ENCODE results near the gene HOPX.
"Not testable (repeated sequence)": the region's sequence is repeated elsewhere in the genome, so short reads cannot be mapped to it uniquely, and the experiment has no call there.

HOPX gene

GRCh38 chr4:56674984-56675383, 6.1 kb downstream of the HOPX start:
- Mint-ChIP-seq H3K4me1 (ENCODE audit: low read depth) (no peaks in the 10 kb centered on the region), H3K27ac (no peak overlapping the region), H3K36me3 (ENCODE audit: low read depth) (no peaks in the 10 kb centered on the region), H3K4me3 (no peak overlapping the region), H3K9me3 (no peaks in the 10 kb centered on the region), H3K27me3 (peaks cover 3% of the 10 kb centered on the region)

GRCh38 chr4:56671860-56672259, 9.2 kb downstream of the HOPX start:
- no peaks in the 10 kb centered on the region for H3K9me3 Mint-ChIP-seq
- peaks cover 8% of the 10 kb centered on the region for H3K27me3 Mint-ChIP-seq
- no peaks in the 10 kb centered on the region for H3K4me1 Mint-ChIP-seq (ENCODE audit: low read depth)
- H3K4me3 Mint-ChIP-seq, result no peak overlapping the region
- H3K36me3 Mint-ChIP-seq (ENCODE audit: low read depth), result no peaks in the 10 kb centered on the region
- H3K27ac Mint-ChIP-seq, result no peak overlapping the region

GRCh38 chr4:56671373-56671772, 9.7 kb downstream of the HOPX start:
- H3K27ac Mint-ChIP-seq, result no peak overlapping the region
- H3K4me3 Mint-ChIP-seq, result no peak overlapping the region

GRCh38 chr4:56668267-56668666, 12.8 kb downstream of the HOPX start:
- Mint-ChIP-seq H3K27me3 (peaks cover 10% of the 10 kb centered on the region), H3K9me3 (no peaks in the 10 kb centered on the region), H3K27ac (no peak overlapping the region), H3K36me3 (ENCODE audit: low read depth) (no peaks in the 10 kb centered on the region), H3K4me1 (ENCODE audit: low read depth) (no peaks in the 10 kb centered on the region), H3K4me3 (no peak overlapping the region)

More at GRCh38 chr4:56671373-56671772, 9.7 kb downstream of the HOPX start:
- Mint-ChIP-seq H3K36me3 (ENCODE audit: low read depth) (no peaks in the 10 kb centered on the region), H3K9me3 (no peaks in the 10 kb centered on the region), H3K4me1 (ENCODE audit: low read depth) (no peaks in the 10 kb centered on the region), H3K27me3 (peaks cover 13% of the 10 kb centered on the region)

- not testable (repeated sequence) for H3K4me1 Mint-ChIP-seq (ENCODE audit: low read depth); H3K9me3 Mint-ChIP-seq; H3K4me3 Mint-ChIP-seq; H3K27ac Mint-ChIP-seq; H3K36me3 Mint-ChIP-seq (ENCODE audit: low read depth)
- peaks cover 14% of the 10 kb centered on the region for H3K27me3 Mint-ChIP-seq
Measured at GRCh38 chr4:56667396-56667795, 13.7 kb downstream of the HOPX start.

GRCh38 chr4:56666279-56666678, 14.8 kb downstream of the HOPX start:
- Mint-ChIP-seq H3K4me3 (no peak overlapping the region), H3K4me1 (ENCODE audit: low read depth) (no peaks in the 10 kb centered on the region), H3K27me3 (peaks cover 17% of the 10 kb centered on the region), H3K9me3 (no peaks in the 10 kb centered on the region), H3K27ac (no peak overlapping the region), H3K36me3 (ENCODE audit: low read depth) (no peaks in the 10 kb centered on the region)

GRCh38 chr4:56665781-56666180, 15.3 kb downstream of the HOPX start:
- no peak overlapping the region for H3K27ac Mint-ChIP-seq
- H3K36me3 Mint-ChIP-seq (ENCODE audit: low read depth), result no peaks in the 10 kb centered on the region
- no peaks in the 10 kb centered on the region for H3K4me1 Mint-ChIP-seq (ENCODE audit: low read depth)
- H3K4me3 Mint-ChIP-seq, result no peak overlapping the region
- H3K27me3 Mint-ChIP-seq, result peaks cover 17% of the 10 kb centered on the region
- no peaks in the 10 kb centered on the region for H3K9me3 Mint-ChIP-seq

GRCh38 chr4:56662782-56663468, 18.2 kb downstream of the HOPX start:
- Mint-ChIP-seq H3K4me1 (ENCODE audit: low read depth) (peaks cover 9% of the 10 kb centered on the region), H3K27ac (no peak overlapping the region), H3K27me3 (peaks cover 26% of the 10 kb centered on the region), H3K36me3 (ENCODE audit: low read depth) (no peaks in the 10 kb centered on the region), H3K9me3 (no peaks in the 10 kb centered on the region), H3K4me3 (no peak overlapping the region)

GRCh38 chr4:56659946-56660345, 21.1 kb downstream of the HOPX start:
- Mint-ChIP-seq H3K9me3 (no peaks in the 10 kb centered on the region), H3K4me3 (no peak overlapping the region), H3K27me3 (peaks cover 24% of the 10 kb centered on the region), H3K4me1 (ENCODE audit: low read depth) (peaks cover 29% of the 10 kb centered on the region), H3K27ac (no peak overlapping the region), H3K36me3 (ENCODE audit: low read depth) (peaks cover 4% of the 10 kb centered on the region)

GRCh38 chr4:56658528-56658927, 22.6 kb downstream of the HOPX start:
- Mint-ChIP-seq H3K9me3 (no peaks in the 10 kb centered on the region), H3K27me3 (peaks cover 24% of the 10 kb centered on the region), H3K4me3 (no peak overlapping the region), H3K27ac (no peak overlapping the region), H3K36me3 (ENCODE audit: low read depth) (peaks cover 12% of the 10 kb centered on the region), H3K4me1 (ENCODE audit: low read depth) (peaks cover 43% of the 10 kb centered on the region)

GRCh38 chr4:56657818-56658217, 23.3 kb downstream of the HOPX start:
- Mint-ChIP-seq H3K4me3 (no peak overlapping the region), H3K36me3 (ENCODE audit: low read depth) (peaks cover 12% of the 10 kb centered on the region), H3K27ac (no peak overlapping the region), H3K4me1 (ENCODE audit: low read depth) (peaks cover 48% of the 10 kb centered on the region), H3K27me3 (peaks cover 22% of the 10 kb centered on the region), H3K9me3 (no peaks in the 10 kb centered on the region)

- peak overlapping the region; percentile 82 for H3K4me3 Mint-ChIP-seq
- H3K4me1 Mint-ChIP-seq (ENCODE audit: low read depth), result peaks cover 55% of the 10 kb centered on the region
- peaks cover 19% of the 10 kb centered on the region for H3K27me3 Mint-ChIP-seq
- peaks cover 18% of the 10 kb centered on the region for H3K36me3 Mint-ChIP-seq (ENCODE audit: low read depth)
- H3K9me3 Mint-ChIP-seq, result no peaks in the 10 kb centered on the region
- H3K27ac Mint-ChIP-seq, result no peak overlapping the region
Measured at GRCh38 chr4:56657128-56657527, 24.0 kb downstream of the HOPX start.

GRCh38 chr4:56656346-56656643, 24.8 kb downstream of the HOPX start:
- Mint-ChIP-seq H3K27me3 (peaks cover 16% of the 10 kb centered on the region), H3K27ac (peak overlapping the region; percentile 67), H3K4me3 (peak overlapping the region; percentile 82), H3K4me1 (ENCODE audit: low read depth) (peaks cover 63% of the 10 kb centered on the region), H3K9me3 (no peaks in the 10 kb centered on the region), H3K36me3 (ENCODE audit: low read depth) (peaks cover 26% of the 10 kb centered on the region)

- Mint-ChIP-seq H3K27me3 (peaks cover 16% of the 10 kb centered on the region), H3K36me3 (ENCODE audit: low read depth) (peaks cover 30% of the 10 kb centered on the region), H3K27ac (peak overlapping the region; percentile 95), H3K4me3 (peak overlapping the region; percentile 94), H3K4me1 (ENCODE audit: low read depth) (peaks cover 68% of the 10 kb centered on the region), H3K9me3 (no peaks in the 10 kb centered on the region)
Measured at GRCh38 chr4:56655627-56656345, 25.3 kb downstream of the HOPX start.

- Mint-ChIP-seq H3K4me1 (ENCODE audit: low read depth) (peaks cover 74% of the 10 kb centered on the region), H3K4me3 (peak overlapping the region; percentile 94), H3K27me3 (peaks cover 16% of the 10 kb centered on the region), H3K36me3 (ENCODE audit: low read depth) (peaks cover 35% of the 10 kb centered on the region), H3K9me3 (no peaks in the 10 kb centered on the region), H3K27ac (peak overlapping the region; percentile 95)
Measured at GRCh38 chr4:56655209-56655626, 25.9 kb downstream of the HOPX start.

- H3K9me3 Mint-ChIP-seq, result no peaks in the 10 kb centered on the region
- peak overlapping the region; percentile 94 for H3K4me3 Mint-ChIP-seq
- H3K36me3 Mint-ChIP-seq (ENCODE audit: low read depth), result peaks cover 45% of the 10 kb centered on the region
- H3K27me3 Mint-ChIP-seq, result peaks cover 15% of the 10 kb centered on the region
- H3K27ac Mint-ChIP-seq, result peak overlapping the region; percentile 95
- H3K4me1 Mint-ChIP-seq (ENCODE audit: low read depth), result peaks cover 84% of the 10 kb centered on the region
Measured at GRCh38 chr4:56654238-56654632, 26.9 kb downstream of the HOPX start.

Measured in stimulated activated naive CD8-positive, alpha-beta T cell treated with anti-CD3 and anti-CD28 coated beads, Interleukin-15, Interleukin-2, amounts not matched to agents 100 ng/mL and 50 ng/mL, for 24 hours (primary cell).